ENCODE data around the gene SEPHS2. TPM values are rescaled to one million over a fixed set of nuclear protein-coding genes. Genes with fewer than 3 reads are reported as not detected.

SEPHS2 gene
- total RNA-seq, 1 experiment from 2014 or later = 51.9 TPM

DNA sequence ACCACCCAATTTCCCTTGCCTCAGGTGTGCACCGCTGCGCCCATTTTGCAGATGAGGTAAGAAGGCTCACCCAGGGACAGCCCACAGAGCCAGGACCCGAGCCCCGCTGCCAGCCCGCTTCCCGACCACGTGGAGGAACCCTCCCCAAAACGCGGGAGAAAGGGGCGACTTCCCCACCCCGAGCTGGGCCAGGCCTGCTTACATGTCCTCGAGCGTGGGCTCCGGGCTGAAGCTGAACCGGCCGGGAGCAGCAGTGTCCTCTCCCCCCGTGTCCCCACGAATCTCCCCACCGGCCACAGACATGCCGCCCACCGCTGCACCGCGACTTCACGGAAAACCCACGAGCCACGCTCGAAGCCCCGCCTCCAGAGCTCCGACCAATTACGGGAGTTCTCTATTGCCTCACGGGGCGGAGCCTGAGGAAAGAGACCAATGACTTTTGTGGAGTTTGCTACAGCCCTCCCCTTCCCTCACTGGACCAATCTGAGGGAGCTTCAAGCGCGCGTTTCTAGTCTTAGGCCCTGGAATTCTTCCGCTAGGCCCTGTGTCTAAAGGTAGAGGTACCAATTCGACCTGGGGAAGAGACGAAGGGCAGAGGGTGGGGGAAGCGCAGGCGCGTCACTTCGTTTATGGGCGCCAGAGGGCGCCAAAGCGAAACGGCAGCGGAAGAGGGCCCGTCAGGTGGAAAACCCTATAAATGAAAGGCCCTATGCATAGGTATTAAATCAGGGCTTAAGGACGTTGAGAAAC is 15.8 kb downstream of the SEPHS2 start, which contains the start of gene DCTPP1:
DCTPP1 (minus strand) TSS at position 353 of the 750 bp plus-strand sequence; CDS start at position 303, 50 bp downstream.
- intact Hi-C loops (cut with micrococcal nuclease) = loop anchor here (1.0 to 5.0 kb wide), 2 partner anchors 97 to 198 kb away; partner anchors contain the start of gene ZNF768

DNA sequence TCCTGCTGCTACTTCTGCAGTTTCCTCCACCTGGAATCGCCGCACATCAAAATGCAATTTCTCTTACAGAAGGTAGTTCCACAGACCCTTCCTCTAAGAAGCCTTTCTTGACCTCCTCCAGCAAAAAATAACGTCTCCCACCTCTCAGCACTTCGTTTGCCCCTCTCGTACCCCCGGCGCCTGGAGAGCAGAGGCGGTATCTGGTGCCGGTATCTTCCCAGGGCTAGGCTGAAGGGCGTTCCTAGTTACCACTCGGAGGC is 16.3 kb downstream of the SEPHS2 start:
- Mint-ChIP-seq H3K4me1 (ENCODE audit: insufficient read depth, unreplicated experiment) (peaks cover 12% of the 10 kb centered on the region), H3K27me3 (ENCODE audit: insufficient read depth, unreplicated experiment) (no peaks in the 10 kb centered on the region), H3K27ac (ENCODE audit: low read depth, unreplicated experiment) (no peak overlapping the region), H3K4me3 (ENCODE audit: unreplicated experiment) (no peak overlapping the region), H3K36me3 (ENCODE audit: insufficient read depth, unreplicated experiment) (peaks cover 40% of the 10 kb centered on the region), H3K9me3 (ENCODE audit: unreplicated experiment) (no peaks in the 10 kb centered on the region)
- ChIA-PET POLR2A (interaction anchor here (0.6 to 2.1 kb wide), 37 partner anchors 9 to 229 kb away, joined by 3 to 52 read pairs (median 5); partner anchors contain the start of genes CD2BP2, FBRS, PRR14 and SEPHS2), CTCF (interaction anchor here (0.6 to 3.1 kb wide), 42 partner anchors 9 to 1484 kb away, joined by 3 to 31 read pairs (median 4); partner anchors contain the start of genes PRR14, ZNF688, ZNF689 and ZNF747)
- TF ChIP-seq, protein P1, sequence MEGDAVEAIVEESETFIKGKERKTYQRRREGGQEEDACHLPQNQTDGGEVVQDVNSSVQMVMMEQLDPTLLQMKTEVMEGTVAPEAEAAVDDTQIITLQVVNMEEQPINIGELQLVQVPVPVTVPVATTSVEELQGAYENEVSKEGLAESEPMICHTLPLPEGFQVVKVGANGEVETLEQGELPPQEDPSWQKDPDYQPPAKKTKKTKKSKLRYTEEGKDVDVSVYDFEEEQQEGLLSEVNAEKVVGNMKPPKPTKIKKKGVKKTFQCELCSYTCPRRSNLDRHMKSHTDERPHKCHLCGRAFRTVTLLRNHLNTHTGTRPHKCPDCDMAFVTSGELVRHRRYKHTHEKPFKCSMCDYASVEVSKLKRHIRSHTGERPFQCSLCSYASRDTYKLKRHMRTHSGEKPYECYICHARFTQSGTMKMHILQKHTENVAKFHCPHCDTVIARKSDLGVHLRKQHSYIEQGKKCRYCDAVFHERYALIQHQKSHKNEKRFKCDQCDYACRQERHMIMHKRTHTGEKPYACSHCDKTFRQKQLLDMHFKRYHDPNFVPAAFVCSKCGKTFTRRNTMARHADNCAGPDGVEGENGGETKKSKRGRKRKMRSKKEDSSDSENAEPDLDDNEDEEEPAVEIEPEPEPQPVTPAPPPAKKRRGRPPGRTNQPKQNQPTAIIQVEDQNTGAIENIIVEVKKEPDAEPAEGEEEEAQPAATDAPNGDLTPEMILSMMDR (IDR thresholded peaks at IDR 0.05; ENCODE audit: unreplicated experiment) = no peak
- no peak for DNase-seq (ENCODE audit: unreplicated experiment)
- intact Hi-C loops (cut with micrococcal nuclease) = no loop called here
- BruUV-seq (replicated peaks) = no TSS peak

More for the DNA sequence above, 15.8 kb downstream of the SEPHS2 start, which contains the start of gene DCTPP1:
- Mint-ChIP-seq H3K4me3 (ENCODE audit: unreplicated experiment) (no peak within 1 kb of the TSS), H3K27ac (ENCODE audit: low read depth, unreplicated experiment) (no peak within 1 kb of the TSS), H3K4me1 (ENCODE audit: insufficient read depth, unreplicated experiment) (peaks cover 15% of the 10 kb centered on the region), H3K36me3 (ENCODE audit: insufficient read depth, unreplicated experiment) (peaks cover 35% of the 10 kb centered on the region), H3K9me3 (ENCODE audit: unreplicated experiment) (no peaks in the 10 kb centered on the region), H3K27me3 (ENCODE audit: insufficient read depth, unreplicated experiment) (no peaks in the 10 kb centered on the region)
- ChIA-PET POLR2A (interaction anchor here (0.6 to 2.1 kb wide), 39 partner anchors 9 to 231 kb away, joined by 3 to 52 read pairs (median 5); partner anchors contain the start of genes CD2BP2, FBRS, PRR14 and SEPHS2), CTCF (interaction anchor here (0.6 to 3.1 kb wide), 52 partner anchors 9 to 1485 kb away, joined by 3 to 31 read pairs (median 4); partner anchors contain the start of genes PRR14, ZNF688, ZNF689 and ZNF747)
- peak; percentile 100 for DNase-seq (ENCODE audit: unreplicated experiment)
- TF ChIP-seq, protein P1 (IDR thresholded peaks at IDR 0.05; ENCODE audit: unreplicated experiment) = peak; percentile 71
- BruUV-seq (replicated peaks) = no TSS peak

DNA sequence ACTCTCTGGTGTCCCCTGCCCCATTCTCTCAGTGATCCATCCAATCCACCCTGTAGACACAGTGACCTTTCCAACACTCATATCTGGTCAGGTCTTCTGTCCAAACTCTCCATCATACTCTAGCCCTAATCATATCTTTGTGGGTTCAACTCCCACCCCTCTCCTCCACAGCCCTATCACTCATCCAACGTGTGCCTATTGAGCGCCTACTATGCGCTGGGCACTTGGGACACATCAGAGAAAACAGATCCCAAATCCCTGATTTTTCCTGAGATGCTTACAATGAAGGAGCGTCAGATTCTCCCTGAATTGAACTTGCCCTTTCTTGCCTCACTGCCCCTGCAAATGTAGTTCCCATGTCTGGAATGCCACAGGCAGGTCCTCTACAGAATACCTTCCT is 17.6 kb downstream of the SEPHS2 start:
- TF ChIP-seq, protein P1 (IDR thresholded peaks at IDR 0.05; ENCODE audit: unreplicated experiment) = no peak
- CTCF ChIA-PET = no interaction called here
- Mint-ChIP-seq H3K9me3 (ENCODE audit: unreplicated experiment) (no peaks in the 10 kb centered on the region), H3K27me3 (ENCODE audit: insufficient read depth, unreplicated experiment) (no peaks in the 10 kb centered on the region), H3K4me3 (ENCODE audit: unreplicated experiment) (peak overlapping the region; percentile 56), H3K36me3 (ENCODE audit: insufficient read depth, unreplicated experiment) (peaks cover 48% of the 10 kb centered on the region), H3K27ac (ENCODE audit: low read depth, unreplicated experiment) (no peak overlapping the region), H3K4me1 (ENCODE audit: insufficient read depth, unreplicated experiment) (peaks cover 12% of the 10 kb centered on the region)
- POLR2A ChIA-PET = interaction anchor here (1.4 kb wide), 1 partner anchor 107 kb away, joined by 4 read pairs; the partner anchor contains the start of gene ZNF747
- intact Hi-C loops (cut with micrococcal nuclease) = no loop called here
- no peak for DNase-seq (ENCODE audit: unreplicated experiment)
- no TSS peak for BruUV-seq (replicated peaks)

DNA sequence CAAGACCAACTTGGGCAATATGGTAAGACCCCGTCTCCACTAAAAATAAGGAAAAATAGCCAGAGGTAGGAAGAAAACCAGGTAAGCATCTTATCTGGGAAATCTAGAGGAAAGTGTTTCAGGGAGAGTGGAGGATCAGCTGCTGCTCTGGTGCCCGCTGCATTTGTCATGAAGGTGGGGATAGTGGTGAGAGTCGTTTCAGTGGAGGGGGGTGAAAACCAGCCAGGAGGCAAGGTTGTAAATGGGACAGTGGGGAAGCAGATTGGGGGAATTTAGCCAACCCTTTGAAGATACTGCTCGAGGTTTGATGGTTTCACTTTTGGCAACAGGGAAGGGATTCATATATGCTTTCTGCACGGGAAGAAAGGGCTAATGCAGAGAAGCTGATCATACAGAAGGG is 24.7 kb downstream of the SEPHS2 start:
- no peak overlapping the region for H3K27ac Mint-ChIP-seq (ENCODE audit: low read depth, unreplicated experiment)
- no TSS peak for BruUV-seq (replicated peaks)
- H3K4me1 Mint-ChIP-seq (ENCODE audit: insufficient read depth, unreplicated experiment) = peaks cover 9% of the 10 kb centered on the region
- intact Hi-C loops (cut with micrococcal nuclease) = no loop called here
- no peaks in the 10 kb centered on the region for H3K9me3 Mint-ChIP-seq (ENCODE audit: unreplicated experiment)
- no peak for DNase-seq (ENCODE audit: unreplicated experiment)
- no peak overlapping the region for H3K4me3 Mint-ChIP-seq (ENCODE audit: unreplicated experiment)
- TF ChIP-seq, protein P1 (IDR thresholded peaks at IDR 0.05; ENCODE audit: unreplicated experiment) = no peak
- ChIA-PET CTCF (interaction anchor here (0.6 to 4.3 kb wide), 4 partner anchors 9 to 29 kb away, joined by 3 to 25 read pairs (median 6); partner anchors contain the start of gene DCTPP1), POLR2A (interaction anchor here (0.6 to 2.1 kb wide), 2 partner anchors 9 to 68 kb away, joined by 3 to 5 read pairs; partner anchors contain the start of gene DCTPP1)
- no peaks in the 10 kb centered on the region for H3K27me3 Mint-ChIP-seq (ENCODE audit: insufficient read depth, unreplicated experiment)
- peaks cover 56% of the 10 kb centered on the region for H3K36me3 Mint-ChIP-seq (ENCODE audit: insufficient read depth, unreplicated experiment)

Data from MCF 10A (cell line).